GM18502 (cell line): Measurements from ENCODE around the gene LEFTY2.
"Not testable (repeated sequence)": the region's sequence is repeated elsewhere in the genome, so short reads cannot be mapped to it uniquely, and the experiment has no call there.

Experiments used
- ATAC-seq: cut with Tn5 transposase; IDR thresholded peaks from one replicate; pipeline ENCODE4 v1.9.1; 2021; ENCODE audit warnings: mild to moderate bottlenecking; ENCODE audit not compliant: unreplicated experiment, poor library complexity

LEFTY2 gene

DNA sequence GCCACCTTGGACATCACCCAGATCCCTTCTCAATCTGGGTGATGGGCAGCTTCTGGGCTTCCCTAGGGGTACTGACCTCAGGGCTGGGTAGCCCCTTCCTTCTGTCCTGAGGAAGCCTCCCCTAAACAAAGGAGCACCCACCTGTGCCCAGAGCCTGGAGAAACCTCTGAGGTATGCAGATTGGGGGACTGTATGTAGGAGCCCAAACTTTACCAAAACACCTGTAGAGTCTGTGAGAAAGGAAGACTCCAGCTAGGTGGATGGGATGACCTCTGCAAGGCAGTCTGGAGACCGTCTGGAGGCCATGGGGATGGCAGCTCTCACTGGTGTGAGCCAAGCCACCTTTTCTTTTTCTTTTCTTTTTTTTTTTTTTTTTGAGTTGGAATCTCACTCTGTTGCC is 13.7 kb upstream of the LEFTY2 start:
- no peak for ATAC-seq

DNA sequence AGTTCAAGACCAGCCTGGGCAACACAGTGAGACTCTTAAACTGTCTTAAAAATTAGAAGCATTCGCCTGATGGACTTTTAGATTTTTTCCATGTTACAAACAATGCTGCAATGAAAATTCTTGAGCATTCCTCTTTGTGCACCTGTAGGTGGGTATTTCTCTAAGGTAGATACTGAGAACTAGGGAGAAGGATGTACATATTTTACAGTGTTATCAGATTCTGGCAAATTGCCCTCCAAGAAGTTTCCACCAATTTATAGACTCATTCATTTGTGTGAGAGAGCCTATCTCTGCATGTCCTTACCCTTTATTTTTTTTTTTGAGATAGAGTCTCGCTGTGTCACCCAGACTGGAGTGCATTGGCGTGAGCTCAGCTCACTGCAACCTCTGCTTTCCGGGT is 12.3 kb upstream of the LEFTY2 start:
- no peak for ATAC-seq

DNA sequence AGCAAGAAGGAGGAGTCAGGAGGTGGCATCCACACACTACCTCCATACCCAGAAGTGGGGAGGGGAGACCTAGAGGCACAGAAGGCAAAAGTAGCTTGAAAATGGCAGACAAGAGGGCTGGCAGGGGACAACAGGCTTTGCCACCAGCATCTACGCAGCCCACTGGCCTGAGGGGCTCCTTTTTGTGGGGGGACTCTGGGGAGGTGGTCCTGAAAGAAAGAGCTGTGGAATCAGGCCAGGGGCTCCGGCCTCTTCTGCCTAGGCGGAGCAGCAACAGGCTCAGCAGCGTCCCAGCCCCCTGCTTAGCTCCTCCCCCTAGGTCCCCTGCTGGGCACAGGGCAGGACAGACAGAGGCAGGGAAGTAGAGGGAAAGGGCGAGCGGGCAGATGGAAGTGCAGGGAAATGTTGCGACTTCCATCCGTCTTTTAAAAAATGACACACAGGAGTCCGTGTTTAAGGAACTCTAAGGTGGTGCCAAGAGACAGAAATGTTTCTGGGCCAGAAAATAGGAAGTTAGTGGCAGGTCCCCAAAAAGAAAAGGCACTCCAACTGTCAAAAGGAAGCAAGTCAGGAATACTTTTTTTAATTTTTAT is 10.0 kb upstream of the LEFTY2 start:
- ATAC-seq = no peak

DNA sequence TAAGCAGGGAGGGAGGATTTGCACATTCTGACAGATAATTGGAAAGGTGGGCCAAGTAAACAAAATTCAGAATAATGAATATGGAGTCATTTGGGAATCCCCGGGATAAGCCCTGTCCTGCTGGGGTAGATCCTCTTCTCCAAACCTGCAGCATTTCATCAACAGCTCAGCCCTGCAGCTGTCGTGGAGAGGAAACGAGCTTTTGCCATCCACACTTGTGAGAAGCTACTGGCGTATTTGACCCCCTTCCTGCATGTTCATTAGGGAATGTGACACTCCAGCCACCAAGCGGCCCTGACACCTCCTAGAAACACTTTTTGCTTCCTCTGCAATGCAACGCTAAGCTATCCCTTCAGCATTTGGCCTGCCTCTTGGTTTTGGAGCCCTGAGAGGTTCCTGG is 8.0 kb upstream of the LEFTY2 start:
- no peak for ATAC-seq

DNA sequence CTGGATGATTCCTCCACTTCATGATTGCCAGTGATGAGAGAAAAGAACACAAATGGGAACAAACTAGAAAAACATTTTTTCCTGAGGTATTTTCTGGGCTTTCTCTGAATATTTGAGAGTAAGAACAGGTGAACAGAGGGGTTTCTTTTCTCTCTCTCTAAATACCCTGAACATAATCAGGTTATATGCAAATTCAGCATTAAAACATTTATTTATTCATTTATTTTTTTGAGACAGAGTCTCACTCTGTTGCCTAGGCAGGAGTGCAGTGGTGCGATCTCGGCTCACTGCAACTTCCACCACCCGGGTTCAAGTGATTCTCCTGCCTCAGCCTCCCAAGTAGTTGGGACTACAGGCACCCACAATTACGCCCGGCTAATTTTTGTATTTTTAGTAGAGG is 5.8 kb upstream of the LEFTY2 start:
- ATAC-seq = no peak

DNA sequence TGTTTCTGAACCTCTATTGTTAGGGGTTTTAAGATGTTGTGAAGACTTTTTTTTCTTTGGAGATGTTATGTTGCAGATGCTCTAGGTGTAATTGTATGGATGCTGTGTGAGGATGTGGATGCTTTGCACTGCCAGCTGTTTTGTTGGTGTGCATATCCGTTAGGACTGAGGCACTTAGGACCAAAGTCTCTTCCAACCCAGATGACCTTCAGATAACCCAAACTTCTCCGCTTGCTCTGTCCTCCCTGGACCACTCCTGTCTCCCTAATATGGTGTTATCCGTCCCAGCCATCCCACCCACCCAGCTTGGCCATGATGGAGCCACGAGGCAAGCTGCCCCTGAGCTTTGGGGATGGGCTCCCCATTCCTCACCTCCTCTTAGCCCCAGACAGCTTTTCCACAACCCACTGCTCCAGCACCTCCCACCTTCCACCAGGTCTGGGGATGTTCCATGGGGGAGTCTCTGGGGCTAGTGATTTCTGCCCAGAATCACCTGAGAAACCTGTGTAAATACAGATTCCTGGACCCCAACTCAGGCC is 5.1 kb upstream of the LEFTY2 start:
- no peak for ATAC-seq

DNA sequence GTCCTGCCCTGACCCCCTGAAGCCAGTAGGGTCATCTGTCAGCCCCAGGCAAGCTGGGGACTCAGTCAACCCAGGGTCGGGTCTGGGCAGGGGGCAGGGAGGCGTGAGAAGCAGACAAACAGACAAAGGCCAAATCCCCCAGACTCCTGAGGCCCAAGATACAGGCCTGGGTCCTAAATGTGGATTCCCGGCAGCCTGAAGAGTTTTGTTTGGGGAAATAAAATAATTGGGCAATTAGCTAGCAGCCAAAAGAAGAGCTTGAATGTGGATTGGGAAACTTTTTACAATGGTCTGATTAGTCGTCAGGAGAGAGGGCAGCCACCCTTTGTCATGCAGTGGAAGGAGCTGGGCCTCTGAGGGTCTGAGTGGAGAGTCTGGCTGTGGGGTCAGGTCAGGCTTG is 4.5 kb upstream of the LEFTY2 start:
- ATAC-seq = no peak

DNA sequence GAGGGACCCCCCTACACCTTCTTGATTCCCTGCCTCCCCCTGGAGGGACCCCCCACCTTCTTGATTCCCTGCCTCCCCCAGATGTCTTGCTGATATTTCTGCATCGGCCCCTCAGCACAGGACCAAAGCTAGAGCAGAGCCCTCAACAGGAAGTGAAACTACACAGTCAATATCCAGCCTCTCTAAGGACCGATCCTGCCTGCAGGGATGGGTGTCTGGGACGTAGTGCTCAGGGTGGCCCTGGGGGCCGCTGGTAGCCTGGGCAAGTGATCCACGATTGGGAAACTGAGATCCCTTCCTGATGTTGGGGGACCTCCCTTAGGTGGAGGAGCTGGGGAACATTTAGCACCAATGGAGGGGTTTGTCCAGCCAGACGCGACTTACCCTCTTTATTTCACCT is 3.9 kb upstream of the LEFTY2 start:
- ATAC-seq = peak; percentile 76

DNA sequence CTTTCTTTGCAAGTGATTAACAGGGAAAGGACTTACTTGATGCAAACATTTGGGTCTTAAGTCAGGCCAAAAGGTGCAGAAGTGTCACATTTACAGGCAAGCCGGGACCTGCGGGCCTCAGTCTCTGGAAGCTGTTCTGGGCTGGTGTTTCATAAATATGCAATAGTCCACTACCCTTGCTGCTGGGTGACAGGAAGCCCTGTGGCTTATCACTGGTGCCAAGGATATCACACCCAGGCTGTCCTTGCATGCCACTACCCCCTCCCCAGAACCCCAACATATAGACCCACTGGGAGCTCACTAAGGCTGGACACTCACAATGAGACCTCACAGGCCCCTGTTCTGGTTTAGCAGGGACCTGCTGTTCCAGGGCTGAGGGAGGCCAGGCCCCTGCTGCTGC is 3.4 kb upstream of the LEFTY2 start:
- no peak for ATAC-seq

DNA sequence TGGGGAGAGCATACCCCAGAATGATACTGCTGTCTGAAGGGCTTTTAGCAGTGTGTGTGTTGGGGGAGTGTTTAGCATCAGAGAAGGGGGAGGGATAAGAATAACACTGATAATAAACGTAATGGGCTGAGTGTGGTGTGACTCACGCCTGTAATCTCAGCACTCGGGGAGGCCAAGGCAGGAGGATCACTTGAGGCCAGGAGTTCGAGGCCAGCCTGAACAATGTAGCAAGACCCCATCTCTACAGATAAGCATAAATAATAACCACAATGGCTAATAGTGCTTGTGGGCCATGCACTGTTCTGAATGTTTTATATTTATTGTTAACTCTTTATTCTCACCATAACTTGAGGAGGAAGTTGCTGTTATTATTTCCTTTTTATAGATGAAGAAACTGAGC is 2.6 kb upstream of the LEFTY2 start:
- no peak for ATAC-seq

DNA sequence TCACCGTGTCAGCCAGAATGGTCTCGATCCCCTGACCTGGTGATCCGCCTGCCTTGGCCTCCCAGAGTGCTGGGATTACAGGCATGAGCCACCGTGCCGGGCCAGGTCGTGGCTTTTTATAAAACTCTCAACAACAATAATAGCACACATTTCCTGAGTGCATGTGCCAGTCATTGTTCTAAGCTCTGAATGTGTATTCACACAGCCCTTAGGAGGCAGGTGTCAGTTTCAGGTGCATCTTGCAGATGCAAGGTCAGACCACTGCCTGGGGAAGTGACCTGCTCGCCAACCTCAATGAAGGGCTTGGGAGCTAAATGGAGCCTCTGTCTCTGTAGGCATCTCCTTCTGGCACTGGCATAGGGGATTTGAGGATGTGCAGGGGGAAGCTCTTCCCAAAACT is 1.6 kb upstream of the LEFTY2 start:
- ATAC-seq = peak; percentile 74

DNA sequence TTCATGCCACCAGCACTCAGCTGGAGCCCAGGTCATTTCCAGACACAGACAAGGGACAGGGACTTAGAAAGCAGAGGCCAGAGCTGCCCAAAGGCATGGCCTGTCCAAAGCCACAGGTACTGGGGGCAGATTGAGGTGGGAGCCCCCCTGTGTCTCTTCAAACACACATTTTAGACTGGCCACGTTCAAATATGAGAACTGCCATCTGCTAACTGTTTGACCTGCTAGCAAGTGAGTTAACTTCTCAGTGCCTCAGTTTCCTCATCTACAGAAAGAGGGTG is 862 bp upstream of the LEFTY2 start:
- ATAC-seq = no peak

DNA sequence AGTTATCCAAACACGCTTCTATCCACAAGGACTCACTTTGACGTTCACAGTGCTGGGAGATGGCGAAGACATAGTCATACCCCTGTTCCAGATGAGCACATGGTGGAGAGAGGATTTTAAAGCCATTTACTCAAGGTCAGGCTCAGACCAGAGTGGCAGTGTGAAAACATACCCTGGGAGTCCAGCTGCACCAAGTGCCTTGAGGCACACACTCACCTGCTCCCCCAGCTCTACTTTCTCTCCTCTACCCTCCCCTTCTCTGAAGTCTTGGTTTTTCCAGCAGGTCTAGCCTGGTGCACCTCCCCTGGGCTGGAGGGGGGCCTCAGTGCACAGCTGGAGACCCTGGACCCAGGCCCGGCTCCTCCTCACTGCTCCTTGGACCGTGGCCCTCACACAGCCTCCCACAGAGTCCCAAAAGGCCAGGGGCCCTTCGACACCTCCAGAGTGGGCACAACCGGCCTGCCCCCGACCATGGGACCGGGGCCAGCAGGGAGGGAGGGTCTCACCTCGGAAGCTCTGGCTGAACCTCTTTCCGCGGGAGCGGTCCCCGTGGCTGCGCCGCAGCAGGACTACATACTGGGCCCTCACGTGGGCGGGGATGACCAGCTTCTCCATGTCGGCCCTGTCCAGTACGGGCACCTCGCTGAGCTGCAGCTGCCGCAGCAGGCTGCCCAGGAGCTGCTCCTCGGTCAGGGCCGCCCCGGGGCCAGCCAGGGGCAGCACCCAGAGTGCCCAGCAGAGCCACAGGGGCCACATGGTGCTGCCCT is 452 bp downstream of the LEFTY2 start:
- ATAC-seq = no peak

DNA sequence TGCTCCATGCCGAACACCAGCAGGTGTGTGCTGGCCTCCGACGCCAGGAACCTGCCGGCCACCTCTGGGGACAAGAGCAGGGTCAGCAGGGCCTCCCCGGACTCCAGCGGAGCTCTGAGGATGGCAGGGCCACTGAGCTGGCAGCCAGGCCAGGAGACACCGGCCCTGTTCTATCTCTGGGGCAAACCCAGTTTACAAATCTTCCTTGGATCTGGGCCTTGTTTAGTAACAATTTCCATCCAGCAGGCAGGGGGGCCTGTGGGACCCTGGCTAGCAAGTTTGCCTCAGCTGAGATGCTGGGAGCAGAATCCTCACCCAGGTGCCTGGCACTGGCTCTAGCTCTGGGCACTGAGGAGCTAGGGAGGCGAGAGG is 1.1 kb downstream of the LEFTY2 start:
- not testable (repeated sequence) for ATAC-seq

DNA sequence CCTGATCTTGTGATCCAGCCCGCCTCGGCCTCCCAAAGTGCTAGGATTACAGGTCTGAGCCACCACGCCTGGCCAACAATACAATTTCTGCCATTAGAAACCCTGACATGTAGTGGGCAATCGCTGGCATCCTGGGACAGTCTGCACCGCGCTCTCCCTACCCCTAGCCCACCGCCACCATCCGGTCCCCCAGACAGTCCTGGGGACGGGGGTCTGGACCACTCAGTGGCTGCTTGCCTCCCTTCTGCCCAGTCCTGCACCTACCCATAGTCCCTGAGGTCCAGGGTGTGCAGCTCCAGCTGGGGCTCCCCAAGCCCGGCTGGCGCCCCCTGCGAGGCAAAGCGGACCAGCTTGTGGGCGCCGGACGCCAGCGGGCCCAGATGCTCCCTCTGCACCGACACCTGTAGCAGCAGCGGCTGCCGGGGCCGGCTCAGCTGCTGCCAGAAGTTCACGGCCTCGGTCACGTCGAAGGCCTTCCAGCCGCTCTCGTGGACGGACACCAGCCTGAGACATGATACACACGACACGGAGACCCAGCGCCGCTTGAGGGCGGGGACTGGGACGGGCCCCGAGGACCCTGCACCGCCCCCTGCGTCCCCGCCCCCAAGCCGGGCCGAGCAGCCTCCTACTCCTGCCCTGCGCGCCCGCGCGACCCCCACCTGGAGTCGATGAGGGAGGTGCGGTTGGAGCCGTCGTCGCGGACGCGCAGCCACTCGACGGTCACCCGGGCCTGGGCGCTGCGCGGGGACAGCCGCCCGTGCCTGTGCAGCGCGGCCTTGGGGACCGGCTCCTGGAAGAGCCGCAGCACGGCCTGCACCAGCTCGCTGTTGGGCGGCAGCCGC is 1.7 kb downstream of the LEFTY2 start:
- not testable (repeated sequence) for ATAC-seq

DNA sequence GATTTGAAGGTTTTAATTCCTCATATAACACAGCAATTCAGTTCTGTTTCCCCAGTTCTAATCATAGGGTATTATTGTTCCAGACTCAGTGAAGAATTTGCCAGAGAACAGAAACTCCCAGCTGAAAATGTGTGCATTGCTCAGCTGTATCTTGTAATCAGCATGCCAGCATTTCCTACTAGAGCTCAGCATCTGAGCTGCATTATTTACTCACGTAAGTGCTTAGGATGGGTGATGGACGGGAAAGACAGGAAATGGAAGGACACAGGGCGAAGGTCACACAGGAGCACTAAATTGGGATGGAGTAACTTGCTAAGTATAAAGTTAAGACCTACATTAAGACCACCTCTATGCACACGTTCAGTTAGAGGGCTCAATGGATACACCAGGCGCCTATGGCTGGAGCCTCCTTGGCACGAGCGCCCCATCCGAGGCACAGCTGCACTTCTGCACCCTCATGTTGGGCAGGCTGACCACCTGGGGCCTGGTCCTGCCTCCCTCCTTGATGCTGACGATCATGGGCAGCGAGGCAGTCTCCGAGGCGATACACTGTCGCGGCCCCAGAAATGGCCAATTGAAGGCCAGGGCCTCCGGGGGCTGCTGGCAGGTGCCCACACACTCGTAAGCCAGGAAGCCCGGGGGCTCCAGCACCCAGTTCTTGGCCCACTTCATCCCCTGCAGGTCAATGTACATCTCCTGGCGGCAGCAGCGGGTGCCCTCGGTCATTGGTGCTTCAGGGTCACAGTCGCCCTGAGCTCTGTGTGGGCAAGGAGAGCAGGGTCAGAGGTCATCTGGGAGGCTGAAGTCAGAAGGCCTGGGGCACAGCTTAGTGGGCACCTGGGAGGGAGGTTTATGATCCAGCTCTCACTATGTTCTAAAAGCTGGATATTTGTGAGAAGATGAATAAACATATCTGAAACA is 3.7 kb downstream of the LEFTY2 start:
- no peak for ATAC-seq

DNA sequence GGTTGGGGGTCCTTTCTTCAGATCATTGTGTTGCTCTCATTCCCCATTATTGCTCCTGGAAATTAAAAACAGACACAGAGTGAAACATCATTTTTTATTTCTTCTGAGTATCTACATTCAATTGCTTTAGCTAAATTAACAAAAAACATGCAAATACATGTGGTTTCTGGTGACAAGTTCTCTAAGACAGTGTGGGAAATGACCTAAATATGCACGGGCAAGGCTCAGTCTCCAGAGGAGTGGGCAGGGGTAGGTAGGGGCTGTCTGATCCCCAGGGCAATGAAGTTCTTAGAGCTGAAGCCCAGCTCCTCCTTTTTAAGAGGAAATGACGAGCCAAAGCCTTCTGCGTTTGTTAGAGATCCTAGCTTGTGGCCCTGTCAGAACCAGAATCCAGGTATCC is 4.5 kb downstream of the LEFTY2 start:
- ATAC-seq = no peak

DNA sequence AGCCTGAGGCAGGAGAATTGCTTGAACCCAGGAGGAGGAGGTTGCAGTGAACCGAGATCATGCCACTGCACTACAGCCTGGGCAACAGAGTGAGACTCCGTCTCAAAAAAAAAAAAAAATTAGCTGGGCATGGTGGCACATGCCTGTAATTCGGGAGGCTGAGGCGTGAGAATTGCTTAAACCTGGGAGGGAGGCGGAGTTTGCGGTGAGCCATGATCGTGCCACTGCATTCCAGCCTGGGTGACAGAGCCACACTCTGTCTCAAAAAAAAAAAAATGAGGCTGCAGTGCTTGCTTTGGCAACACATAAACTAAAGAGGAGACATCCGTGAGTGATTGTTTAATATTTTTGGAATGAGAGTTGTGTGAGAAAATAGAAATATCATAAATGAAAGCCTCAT is 4.9 kb downstream of the LEFTY2 start:
- ATAC-seq = not testable (repeated sequence)

DNA sequence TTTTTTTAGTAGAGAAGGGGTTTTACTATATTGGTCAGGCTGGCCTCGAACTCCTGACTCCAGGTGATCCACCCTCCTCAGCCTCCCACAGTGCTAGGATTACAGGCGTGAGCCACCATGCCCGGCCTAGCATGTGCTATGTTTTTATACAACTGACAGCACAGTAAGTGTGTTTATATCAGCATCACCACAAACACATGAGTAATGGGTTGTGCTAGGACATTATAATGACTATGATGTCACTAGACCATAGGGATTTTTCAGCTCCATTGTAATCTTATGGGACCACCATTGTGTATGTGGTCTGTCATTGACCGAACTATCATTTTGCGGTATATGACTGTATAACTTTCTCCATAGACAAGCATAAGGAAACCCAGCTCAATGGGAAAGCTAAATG is 6.3 kb downstream of the LEFTY2 start:
- ATAC-seq = no peak

DNA sequence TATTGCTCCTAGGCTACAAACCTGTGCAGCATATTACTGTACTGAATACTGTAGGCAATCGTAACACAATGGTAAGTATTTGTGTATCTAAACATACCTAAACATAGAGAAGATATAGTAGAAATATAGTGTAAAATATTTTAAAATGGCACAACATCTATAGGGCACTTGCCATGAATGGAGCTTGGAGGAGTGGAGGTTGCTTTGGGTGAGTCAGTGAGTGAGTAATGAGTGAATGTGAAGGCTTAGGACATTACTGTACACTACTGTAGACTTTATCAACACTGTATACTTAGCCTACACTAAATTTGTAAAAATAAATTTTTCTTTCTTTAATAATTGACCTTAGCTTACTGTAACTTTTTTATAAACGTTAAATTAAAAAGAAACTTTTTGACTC is 7.9 kb downstream of the LEFTY2 start:
- ATAC-seq = no peak
